Raji (cell line): Measurements from ENCODE around the gene ASTN2.

Source experiments
- POLR2A ChIP-seq: IDR thresholded peaks from 2 replicates; pipeline ENCODE4 v1.6.1; 2011; ENCODE audit warnings: low read depth, low read length, control low read depth; ENCODE audit not compliant: insufficient read depth

The ASTN2 gene

DNA sequence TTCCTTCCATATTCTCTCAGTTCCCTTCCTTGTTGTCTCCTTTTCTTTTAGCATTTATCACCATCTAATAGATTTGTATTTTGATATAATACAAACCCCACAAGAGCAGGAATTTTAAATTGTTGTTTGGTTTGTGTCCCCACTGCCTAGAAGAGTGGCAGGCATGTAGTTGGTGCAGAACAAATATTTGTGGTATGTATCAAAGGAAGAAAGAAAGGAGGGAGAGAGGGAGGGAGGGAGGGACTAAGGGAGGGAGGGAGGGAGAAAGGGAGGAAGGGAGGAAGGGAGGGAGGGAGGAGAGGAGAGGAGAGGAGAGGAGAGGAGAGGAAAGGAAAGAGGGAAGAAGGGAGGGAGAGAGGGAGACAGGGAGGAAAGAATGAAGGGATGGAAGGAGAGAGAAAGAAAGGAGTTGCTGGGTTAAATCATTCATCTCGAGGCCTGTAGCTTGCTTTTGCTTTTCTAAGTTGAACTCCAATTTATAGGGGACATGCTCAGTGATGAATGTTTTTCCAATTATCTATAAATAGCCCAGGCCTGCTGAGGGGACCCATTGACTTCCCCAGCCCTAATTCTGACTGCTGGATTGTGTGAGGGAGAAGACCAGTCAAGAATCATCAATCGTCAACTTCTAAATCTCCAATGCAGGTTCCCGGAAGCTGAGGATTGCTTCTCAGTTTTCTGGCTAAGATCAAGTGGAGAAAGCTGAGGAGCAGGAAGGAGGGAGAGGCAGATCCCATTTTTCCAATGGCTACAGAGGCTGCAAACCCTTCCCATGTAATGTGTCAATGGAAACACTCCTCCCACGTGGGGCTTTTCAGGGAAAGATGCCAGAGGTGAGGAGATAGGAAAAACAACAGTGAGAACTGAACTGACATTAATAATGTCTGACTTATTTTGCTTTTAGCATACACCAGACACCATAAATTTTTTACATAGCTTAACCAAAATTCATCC is 320.7 kb downstream of the ASTN2 start:
- TF ChIP-seq POLR2A: no peak

DNA sequence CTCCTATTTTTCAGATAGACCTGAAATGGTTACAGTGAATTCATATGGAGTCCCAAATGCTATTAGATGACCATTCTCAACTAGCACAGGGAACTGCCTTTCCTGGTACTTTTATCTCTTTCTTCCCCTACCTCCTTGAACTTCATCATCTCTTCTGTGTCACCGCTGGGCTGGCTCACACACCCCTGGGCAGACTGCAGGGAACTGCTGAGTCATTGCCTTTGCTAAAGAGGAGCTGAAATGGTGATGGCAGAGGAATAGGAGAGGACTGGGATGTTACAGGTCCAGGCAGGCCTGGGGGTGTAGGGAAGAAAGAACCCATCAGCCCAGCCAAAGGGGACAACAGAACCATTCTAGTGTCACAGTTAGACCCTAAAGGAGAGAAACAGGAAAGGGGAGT is 322.3 kb downstream of the ASTN2 start:
- no peak for TF ChIP-seq POLR2A

DNA sequence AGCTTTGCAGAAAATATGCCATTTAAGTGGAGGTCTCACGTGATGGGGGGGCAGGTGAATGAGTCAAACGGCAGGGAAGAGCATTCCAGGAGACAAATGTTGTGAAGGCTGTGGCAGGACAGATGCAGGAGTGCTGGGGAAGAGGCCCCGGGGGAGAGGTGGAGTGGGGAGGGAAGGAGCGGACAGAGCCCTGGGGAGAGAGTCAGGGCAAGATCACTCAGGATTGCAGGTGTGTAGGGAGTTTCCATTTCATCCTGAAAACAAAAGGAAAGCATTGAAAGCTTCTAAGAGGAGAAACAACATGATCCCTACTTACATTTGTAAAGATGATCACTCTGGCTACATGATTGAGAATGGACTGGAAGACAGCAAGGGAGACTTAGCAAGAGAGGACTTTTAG is 323.3 kb downstream of the ASTN2 start:
- TF ChIP-seq POLR2A: no peak

DNA sequence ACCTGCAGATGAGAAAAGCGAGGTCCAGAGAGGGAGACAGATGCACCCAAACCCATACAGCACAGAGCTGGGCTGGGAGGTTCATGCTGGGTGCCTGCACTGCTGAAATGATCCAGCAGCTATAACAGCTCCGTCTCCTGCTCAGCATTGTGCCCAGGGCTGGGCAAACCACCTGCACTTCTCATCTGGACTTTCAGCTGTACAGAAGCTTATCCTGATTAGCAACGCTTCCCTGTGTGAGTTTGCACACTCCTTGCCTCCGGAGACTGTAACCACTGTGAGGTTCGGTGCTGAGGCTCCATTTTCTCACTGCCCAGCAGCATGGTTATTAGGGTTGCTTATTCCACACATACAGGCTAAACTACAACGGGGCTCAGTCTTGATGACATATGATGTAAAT is 326.1 kb downstream of the ASTN2 start:
- TF ChIP-seq POLR2A: no peak

DNA sequence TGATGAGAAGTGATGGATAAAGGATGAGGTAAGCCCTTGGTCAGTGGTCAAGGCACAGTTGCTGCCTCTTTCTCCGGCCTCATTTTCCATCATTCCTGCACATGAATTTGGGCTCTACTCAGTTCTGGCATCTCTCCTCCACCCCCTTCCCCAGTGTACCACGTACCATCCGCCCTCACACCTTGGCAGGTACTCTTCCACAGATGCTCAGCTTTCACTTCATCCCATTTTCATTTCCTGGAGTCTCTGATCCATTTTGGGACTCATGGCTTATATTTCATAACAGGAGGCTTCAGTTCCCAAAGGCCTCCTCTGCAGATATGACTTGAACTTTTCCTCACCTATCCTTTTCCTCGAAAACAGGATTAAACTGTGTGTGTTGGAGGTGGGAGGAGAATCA is 326.7 kb downstream of the ASTN2 start:
- no peak for TF ChIP-seq POLR2A

DNA sequence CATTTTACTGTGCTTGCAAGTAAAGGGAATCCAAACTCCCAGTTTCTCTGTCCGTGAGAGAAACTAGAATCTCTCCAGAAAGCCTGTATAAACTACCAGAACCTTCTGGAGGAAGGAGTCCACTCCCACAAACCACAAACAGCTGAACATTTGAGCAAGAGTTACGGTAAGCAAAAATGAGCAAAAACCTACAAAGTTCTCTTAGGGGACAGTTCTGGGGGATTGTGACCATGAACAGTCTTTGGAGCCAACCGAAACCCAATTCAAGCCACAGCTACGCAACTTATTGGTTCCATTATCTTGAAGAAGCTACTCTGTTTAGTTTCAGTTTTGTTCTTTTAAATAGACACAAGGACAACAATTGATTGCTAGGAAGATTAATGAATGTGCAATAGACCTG is 330.6 kb downstream of the ASTN2 start:
- TF ChIP-seq POLR2A: no peak

DNA sequence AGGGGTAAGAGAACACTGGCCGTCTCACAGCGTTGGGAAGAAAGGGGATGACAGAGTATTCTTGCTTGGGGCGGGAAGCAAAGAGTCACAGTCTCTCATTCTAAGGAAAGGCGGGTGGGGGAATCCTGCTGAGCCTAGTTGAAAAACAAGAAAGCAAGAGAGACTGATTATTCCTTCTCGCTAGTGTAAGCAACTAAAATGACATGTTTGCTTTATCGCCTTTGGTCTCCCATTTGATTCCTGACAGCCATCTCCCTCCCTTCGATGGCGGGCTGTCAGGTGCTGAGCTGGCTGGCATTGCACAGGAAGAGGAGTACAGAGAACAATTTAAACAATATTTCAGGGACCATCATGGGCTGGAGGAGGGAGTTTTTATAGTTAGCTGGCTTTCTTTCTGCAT is 331.3 kb downstream of the ASTN2 start:
- no peak for TF ChIP-seq POLR2A

DNA sequence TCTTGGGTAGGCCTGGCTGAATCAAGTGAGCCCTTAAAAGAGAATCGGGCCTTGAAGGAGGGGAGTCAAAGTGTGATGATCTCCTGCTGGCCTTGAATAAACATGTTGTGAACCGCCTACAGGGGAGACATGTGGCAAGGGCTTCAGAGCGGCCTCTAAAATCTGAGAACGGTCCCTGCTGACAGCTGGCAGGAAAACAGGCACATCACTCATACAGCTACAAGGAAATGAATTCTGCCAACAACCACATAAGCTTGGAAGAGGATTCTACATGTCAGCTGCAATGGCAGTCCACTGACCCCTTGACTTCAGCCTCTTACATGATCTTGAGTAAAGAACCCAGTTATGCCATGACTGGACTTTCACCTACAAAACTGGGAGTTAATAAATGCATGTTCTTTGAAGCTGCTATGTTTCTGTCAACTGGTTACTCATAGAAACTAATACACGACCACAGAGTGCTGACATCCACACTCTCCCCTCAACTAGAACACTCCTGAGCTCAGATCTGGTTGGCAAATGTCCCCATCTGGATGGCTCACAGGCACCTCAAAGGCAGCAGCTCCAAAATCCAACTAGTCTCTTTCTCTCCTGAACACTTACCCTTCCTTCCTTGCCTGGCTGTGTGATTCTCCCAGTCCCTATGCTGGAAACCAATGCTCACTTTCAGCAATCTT is 333.1 kb downstream of the ASTN2 start:
- no peak for TF ChIP-seq POLR2A

DNA sequence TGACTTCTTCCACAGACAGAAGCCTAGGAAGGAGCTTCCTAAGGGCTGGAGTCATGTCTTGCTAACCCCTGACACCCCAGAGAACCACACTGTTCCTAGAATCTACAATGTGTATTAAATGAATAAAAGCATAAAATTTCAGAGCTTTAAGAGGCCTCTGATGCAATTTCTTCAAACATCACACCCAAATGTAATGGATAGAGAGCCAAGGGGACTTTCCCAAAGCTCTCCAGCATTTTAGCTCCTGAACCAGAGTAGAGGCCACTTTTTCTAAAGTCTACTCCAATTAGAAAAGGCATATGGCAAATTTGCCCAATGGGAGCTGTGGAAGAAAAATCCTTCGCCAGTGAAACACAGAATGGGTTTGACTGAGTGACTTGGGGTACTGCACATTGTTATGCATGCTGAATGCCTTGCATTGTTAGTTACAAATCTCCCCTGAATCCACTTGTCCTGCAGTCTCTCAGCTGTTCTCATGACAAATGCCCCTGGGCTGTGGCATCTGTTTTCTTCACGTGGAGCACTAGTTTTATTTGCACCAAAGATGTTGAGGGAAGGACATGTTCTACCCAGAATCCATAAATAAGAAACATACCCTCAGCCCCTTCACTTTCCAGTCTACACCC is 334.0 kb downstream of the ASTN2 start:
- TF ChIP-seq POLR2A: no peak

DNA sequence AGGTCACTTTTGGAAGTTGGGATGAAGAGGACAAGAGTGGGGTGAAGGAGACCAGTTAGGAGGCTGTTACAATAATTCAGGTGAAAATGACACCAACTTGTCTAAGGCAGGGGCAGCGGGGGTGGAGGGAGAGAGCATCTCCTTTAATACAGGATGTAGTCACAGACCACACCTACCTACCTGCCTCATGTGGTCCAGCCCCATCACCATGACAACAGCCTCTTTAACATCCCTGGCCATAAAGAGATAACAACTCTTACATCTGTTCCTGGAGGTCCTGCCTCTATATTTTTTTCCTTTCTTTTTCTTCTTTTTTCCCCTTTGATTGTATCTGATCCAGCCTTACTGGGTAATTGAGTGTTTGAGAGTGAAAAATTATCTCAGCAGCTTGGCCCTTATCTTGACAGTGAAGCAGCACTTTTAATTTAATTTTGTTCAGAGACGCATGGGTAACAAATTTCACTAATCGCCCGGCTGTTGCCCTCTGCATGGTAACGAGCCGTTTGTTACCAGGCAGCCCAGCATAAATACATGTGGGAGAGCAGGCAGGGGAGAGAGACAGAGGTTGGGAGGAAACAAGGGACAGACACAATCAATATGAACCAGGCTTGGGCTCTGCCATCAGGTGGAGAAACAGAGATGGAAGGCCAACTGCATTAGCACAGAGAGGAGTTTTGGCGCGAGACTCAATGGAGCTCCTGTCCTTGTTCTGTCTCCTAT is 338.1 kb downstream of the ASTN2 start:
- no peak for TF ChIP-seq POLR2A

DNA sequence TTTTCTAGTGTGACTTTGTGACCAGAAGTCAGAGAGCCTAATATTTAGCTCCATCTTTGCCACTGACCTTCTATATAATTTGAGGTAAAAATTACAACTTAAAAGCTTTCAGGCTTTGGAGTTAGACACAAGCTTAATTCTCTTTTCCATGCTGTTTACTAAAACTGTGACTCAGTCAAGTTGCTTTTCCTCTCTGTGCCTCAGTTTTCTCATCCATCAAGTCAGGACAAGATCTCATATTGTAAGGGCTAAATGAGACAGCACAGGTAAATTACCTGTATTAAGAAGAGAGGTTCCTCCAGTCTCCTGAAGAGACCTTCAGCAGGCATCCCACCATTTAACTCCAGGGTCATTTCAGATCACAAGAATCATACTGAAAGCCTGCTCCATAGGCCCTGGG is 339.2 kb downstream of the ASTN2 start:
- TF ChIP-seq POLR2A: no peak

DNA sequence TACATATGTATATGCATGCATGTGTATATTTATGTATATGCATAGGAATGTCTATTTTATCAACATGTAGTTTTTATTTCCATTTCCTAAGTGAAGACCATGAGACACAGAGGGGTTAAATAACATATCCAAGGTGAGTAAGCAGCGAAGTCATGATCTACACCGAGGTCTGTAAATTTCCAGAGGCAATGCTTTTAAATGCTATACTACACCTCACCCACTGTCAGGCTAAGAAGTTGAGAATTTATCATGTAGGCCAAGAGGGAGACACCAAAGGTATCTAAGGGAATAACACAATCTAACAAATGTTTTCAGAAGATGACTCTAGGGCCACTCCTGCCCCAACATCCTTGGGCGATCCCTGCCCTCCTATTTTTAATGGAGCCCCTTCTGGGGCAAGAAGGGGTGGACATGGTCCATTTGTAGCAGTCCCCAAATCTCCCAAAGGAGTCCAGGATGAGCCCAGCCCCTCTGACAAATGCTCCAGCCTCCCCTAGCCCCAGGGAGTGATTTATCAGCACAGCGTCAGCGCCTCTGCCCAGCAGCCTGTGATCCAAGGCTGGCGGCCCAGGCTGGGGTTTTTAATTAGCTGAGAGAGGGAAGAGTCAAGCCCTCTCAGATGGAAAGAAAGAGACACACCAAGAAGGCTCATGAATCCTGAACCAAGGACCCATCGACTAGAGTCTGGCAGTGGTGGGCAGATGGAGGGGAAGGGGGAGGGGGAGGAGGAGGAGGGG is 339.9 kb downstream of the ASTN2 start:
- no peak for TF ChIP-seq POLR2A

DNA sequence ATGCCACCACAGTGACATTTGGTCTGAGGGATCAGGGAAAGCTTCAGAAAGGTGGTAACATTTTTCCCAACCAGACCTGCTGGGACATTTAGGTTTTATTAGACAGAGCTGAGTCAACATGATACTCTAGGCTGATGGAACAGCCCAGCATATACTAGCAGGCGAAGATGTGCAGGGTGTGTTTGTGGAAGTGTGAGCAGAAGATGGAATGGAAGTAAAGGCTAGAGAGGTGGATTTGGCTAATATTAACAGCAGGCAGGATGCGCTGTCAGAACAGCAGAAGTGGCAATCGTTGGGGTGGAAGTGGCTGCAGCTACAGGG is 340.6 kb downstream of the ASTN2 start:
- no peak for TF ChIP-seq POLR2A

DNA sequence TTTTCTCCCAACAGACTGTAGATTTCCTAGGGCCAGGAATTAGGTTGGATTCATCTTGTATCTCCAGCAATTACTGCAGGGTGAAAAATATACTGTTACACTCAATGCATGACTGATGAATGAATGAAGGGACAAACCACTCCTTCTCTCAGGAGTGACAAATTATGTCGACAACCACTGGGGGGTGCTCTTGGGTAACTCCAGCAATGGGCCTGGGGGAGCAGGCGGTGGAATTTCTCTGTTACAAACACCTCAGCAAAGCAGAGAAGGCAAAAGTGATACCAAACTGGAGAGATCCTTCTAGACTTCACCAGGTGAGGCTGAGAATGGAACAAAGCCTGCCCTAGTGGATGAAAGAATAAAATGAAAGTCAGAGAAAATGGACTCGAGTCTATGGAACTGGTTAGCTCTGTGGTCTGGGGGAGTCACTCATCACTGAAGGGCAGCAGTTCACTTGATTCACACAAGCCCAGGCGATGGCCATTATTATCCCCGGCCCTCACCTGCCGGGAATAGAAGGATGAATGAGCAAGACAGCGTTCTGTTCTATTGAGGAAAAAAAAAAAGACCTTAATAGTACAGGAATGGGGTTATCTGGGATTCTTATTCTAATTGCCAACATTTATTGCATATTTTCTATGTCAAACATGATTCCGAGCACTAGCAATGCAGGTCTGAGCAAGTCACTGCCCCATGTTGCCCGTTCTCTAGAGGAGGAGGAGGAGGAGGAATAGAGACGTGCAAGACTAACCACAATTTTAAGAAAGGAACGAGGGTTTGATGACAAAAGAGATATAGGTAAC is 341.1 kb downstream of the ASTN2 start:
- TF ChIP-seq POLR2A: no peak
